GM10248 (cell line): ENCODE results near the gene UXT.

Experiments used
- CTCF ChIA-PET: fragments of 300-600 bp; sonication (Branson Sonifier 250); formaldehyde crosslinking; extraction: SDS; loops from one replicate; lab custom pipeline; 2021; ENCODE audit warnings: antibody characterized with exemption; lab: Yijun Ruan, JAX
- POLR2A ChIA-PET: fragments of 350-650 bp; sonication (Branson Sonifier 250); formaldehyde crosslinking; extraction: SDS; loops from one replicate; lab custom pipeline; 2020; ENCODE audit warnings: antibody characterized with exemption; lab: Yijun Ruan, JAX
- DNase-seq: peaks from one replicate; pipeline ENCODE4 v3.0.0; 2012; ENCODE audit errors: extremely low spot score
- TF ChIP-seq, protein P1 (sequence below): IDR thresholded peaks from 2 replicates; pipeline ENCODE4 v1.5.1; 2012; ENCODE audit warnings: mild to moderate bottlenecking, low read depth; ENCODE audit errors: extremely low read depth, missing control alignments, control extremely low read depth

Gene UXT

GRCh38 chrX:47629419-47630200 lies 29.4 kb downstream of the UXT start, which contains the start of gene CFP:
Gene CFP, minus strand, starts transcription at chrX:47629930. Its CDS starts 86 bp downstream, at chrX:47629844.
- ChIA-PET CTCF (interaction anchor here (1.2 to 1.6 kb wide), 7 partner anchors 8 to 88 kb away, joined by 3 to 7 read pairs (median 4); no protein-coding TSS in a partner anchor), POLR2A (interaction anchor here (1.0 to 1.2 kb wide), 2 partner anchors 21 kb away, joined by 3 to 6 read pairs; partner anchors contain the start of gene ELK1)
- TF ChIP-seq, protein P1, sequence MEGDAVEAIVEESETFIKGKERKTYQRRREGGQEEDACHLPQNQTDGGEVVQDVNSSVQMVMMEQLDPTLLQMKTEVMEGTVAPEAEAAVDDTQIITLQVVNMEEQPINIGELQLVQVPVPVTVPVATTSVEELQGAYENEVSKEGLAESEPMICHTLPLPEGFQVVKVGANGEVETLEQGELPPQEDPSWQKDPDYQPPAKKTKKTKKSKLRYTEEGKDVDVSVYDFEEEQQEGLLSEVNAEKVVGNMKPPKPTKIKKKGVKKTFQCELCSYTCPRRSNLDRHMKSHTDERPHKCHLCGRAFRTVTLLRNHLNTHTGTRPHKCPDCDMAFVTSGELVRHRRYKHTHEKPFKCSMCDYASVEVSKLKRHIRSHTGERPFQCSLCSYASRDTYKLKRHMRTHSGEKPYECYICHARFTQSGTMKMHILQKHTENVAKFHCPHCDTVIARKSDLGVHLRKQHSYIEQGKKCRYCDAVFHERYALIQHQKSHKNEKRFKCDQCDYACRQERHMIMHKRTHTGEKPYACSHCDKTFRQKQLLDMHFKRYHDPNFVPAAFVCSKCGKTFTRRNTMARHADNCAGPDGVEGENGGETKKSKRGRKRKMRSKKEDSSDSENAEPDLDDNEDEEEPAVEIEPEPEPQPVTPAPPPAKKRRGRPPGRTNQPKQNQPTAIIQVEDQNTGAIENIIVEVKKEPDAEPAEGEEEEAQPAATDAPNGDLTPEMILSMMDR = no peak
- DNase-seq = no peak

GRCh38 chrX:47628982-47629381 lies 30.0 kb downstream of the UXT start:
- ChIA-PET CTCF (interaction anchor here (0.9 to 1.5 kb wide), 5 partner anchors 8 to 88 kb away, joined by 3 to 5 read pairs (median 4); no protein-coding TSS in a partner anchor), POLR2A (interaction anchor here (1.2 kb wide), 1 partner anchor 21 kb away, joined by 6 read pairs; the partner anchor contains the start of gene ELK1)

DNA sequence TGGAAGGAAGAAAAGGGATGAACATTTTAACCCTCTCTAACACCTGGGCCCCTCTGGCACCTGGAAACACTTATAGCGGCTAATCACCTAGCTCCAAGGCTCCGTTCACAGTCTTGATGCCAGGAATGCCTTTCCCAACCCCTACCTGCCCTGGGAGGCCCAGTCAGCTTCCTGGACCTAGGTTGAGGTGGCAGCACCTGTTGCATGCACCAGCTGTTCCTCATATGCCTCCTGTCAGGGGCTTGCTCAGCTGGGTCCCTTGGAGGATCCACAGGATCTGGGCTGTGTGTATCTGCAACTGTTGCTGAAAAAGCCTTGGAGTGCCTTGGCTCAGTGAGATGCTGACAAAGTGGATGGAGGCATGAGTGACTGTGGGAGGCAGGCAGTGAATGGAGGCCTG lies 33.6 kb downstream of the UXT start:
- POLR2A ChIA-PET = no interaction called here
- CTCF ChIA-PET = interaction anchor here (0.8 to 1.8 kb wide), 2 partner anchors 18 to 102 kb away, joined by 3 to 10 read pairs; no protein-coding TSS in a partner anchor
- no peak for DNase-seq
- TF ChIP-seq, protein P1 = no peak

More at GRCh38 chrX:47628982-47629381, 30.0 kb downstream of the UXT start:
- TF ChIP-seq, protein P1 = peak; percentile 36
- no peak for DNase-seq

- POLR2A ChIA-PET = no interaction called here
- CTCF ChIA-PET = interaction anchor here (0.9 to 1.4 kb wide), 2 partner anchors 10 to 21 kb away, joined by 3 to 6 read pairs; no protein-coding TSS in a partner anchor
- no peak for DNase-seq
- TF ChIP-seq, protein P1 = no peak
These were observed 35.4 kb downstream of the UXT start for GRCh38 chrX:47623540-47624027.

GRCh38 chrX:47621851-47622250 lies 37.1 kb downstream of the UXT start:
- CTCF ChIA-PET = no interaction called here
- TF ChIP-seq, protein P1 = no peak
- no peak for DNase-seq
- POLR2A ChIA-PET = no interaction called here

- no peak for DNase-seq
- ChIA-PET POLR2A (no interaction called here), CTCF (no interaction called here)
- TF ChIP-seq, protein P1 = no peak
These were observed 38.7 kb downstream of the UXT start for GRCh38 chrX:47620303-47620685.
